T-helper 1 cell treated with Interleukin-12 subunit alpha and Interleukin-12 subunit beta and Interleukin-4 antibody, amounts not matched to agents 30 μg/mL and 1 μg/mL, for 36 hours (primary cell): ENCODE measurements around the gene KRTAP21-3.
"Not testable (repeated sequence)": the region's sequence is repeated elsewhere in the genome, so short reads cannot be mapped to it uniquely, and the experiment has no call there.

Experiments
- H3K27ac Mint-ChIP-seq: one replicate; pipeline ENCODE4 v1.8.0; 2021; ENCODE audit warnings: mild to moderate bottlenecking, mixed read lengths
- H3K27me3 Mint-ChIP-seq: one replicate; pipeline ENCODE4 v1.8.0; 2021; ENCODE audit warnings: low read depth, mixed read lengths
- H3K36me3 Mint-ChIP-seq: one replicate; pipeline ENCODE4 v1.8.0; 2021; ENCODE audit warnings: low read depth, mixed read lengths
- H3K4me1 Mint-ChIP-seq: one replicate; pipeline ENCODE4 v1.8.0; 2021; ENCODE audit warnings: low read depth, mixed read lengths
- H3K4me3 Mint-ChIP-seq: one replicate; pipeline ENCODE4 v1.8.0; 2021; ENCODE audit warnings: mild to moderate bottlenecking, moderate library complexity, mixed read lengths
- H3K9me3 Mint-ChIP-seq: one replicate; pipeline ENCODE4 v1.8.0; 2021; ENCODE audit warnings: mixed read lengths

The KRTAP21-3 gene

GRCh38 chr21:30718239-30718909, at the start of gene KRTAP21-3:
KRTAP21-3 (minus strand) TSS chr21:30718777; CDS start chr21:30718759, 18 bp downstream.
- Mint-ChIP-seq H3K36me3 (peaks cover 5% of the 10 kb centered on the region), H3K4me1 (peaks cover 13% of the 10 kb centered on the region), H3K27me3 (peaks cover 4% of the 10 kb centered on the region), H3K27ac (peak within 1 kb of the TSS; percentile 71), H3K4me3 (no peak within 1 kb of the TSS), H3K9me3 (peaks cover 8% of the 10 kb centered on the region)

- Mint-ChIP-seq H3K9me3 (no peaks in the 10 kb centered on the region), H3K4me1 (no peaks in the 10 kb centered on the region), H3K27me3 (no peaks in the 10 kb centered on the region), H3K36me3 (no peaks in the 10 kb centered on the region), H3K4me3 (no peak overlapping the region), H3K27ac (no peak overlapping the region)
These were observed 42.2 kb upstream of the KRTAP21-3 start for GRCh38 chr21:30760776-30761175.

- Mint-ChIP-seq H3K36me3 (no peaks in the 10 kb centered on the region), H3K4me1 (no peaks in the 10 kb centered on the region), H3K9me3 (no peaks in the 10 kb centered on the region), H3K4me3 (no peak overlapping the region), H3K27me3 (no peaks in the 10 kb centered on the region), H3K27ac (no peak overlapping the region)
These were observed 39.7 kb upstream of the KRTAP21-3 start for GRCh38 chr21:30758306-30758705.

GRCh38 chr21:30755328-30755727, 36.8 kb upstream of the KRTAP21-3 start, which contains the start of gene KRTAP21-1:
KRTAP21-1 (minus strand) TSS chr21:30755428; CDS start chr21:30755378, 50 bp downstream.
- not testable (repeated sequence) for H3K36me3 Mint-ChIP-seq, H3K27ac Mint-ChIP-seq, H3K4me3 Mint-ChIP-seq, H3K4me1 Mint-ChIP-seq, H3K27me3 Mint-ChIP-seq, H3K9me3 Mint-ChIP-seq

- Mint-ChIP-seq H3K4me3 (no peak within 1 kb of the TSS), H3K4me1 (no peaks in the 10 kb centered on the region), H3K36me3 (no peaks in the 10 kb centered on the region), H3K9me3 (no peaks in the 10 kb centered on the region), H3K27ac (no peak within 1 kb of the TSS), H3K27me3 (peaks cover 4% of the 10 kb centered on the region)
These were observed 28.6 kb upstream of the KRTAP21-3 start, which contains the start of gene KRTAP21-2 for GRCh38 chr21:30747159-30747558. KRTAP21-2 (minus strand) TSS chr21:30747259; CDS start chr21:30747202, 57 bp downstream.

- Mint-ChIP-seq H3K27ac (no peak overlapping the region), H3K4me3 (no peak overlapping the region), H3K36me3 (no peaks in the 10 kb centered on the region), H3K4me1 (no peaks in the 10 kb centered on the region), H3K9me3 (no peaks in the 10 kb centered on the region), H3K27me3 (peaks cover 3% of the 10 kb centered on the region)
These were observed 21.9 kb upstream of the KRTAP21-3 start for GRCh38 chr21:30740462-30740861.

GRCh38 chr21:30733026-30733425, 14.4 kb upstream of the KRTAP21-3 start:
- Mint-ChIP-seq H3K4me3 (no peak overlapping the region), H3K27ac (no peak overlapping the region), H3K36me3 (no peaks in the 10 kb centered on the region), H3K9me3 (peaks cover 14% of the 10 kb centered on the region), H3K27me3 (peaks cover 22% of the 10 kb centered on the region), H3K4me1 (no peaks in the 10 kb centered on the region)

GRCh38 chr21:30726726-30727125, 8.1 kb upstream of the KRTAP21-3 start:
- peaks cover 11% of the 10 kb centered on the region for H3K27me3 Mint-ChIP-seq
- H3K4me1 Mint-ChIP-seq, result no peaks in the 10 kb centered on the region
- no peak overlapping the region for H3K27ac Mint-ChIP-seq
- peaks cover 17% of the 10 kb centered on the region for H3K9me3 Mint-ChIP-seq
- H3K4me3 Mint-ChIP-seq, result no peak overlapping the region
- H3K36me3 Mint-ChIP-seq, result peaks cover 3% of the 10 kb centered on the region

- H3K27ac Mint-ChIP-seq, result peak overlapping the region; percentile 42
- peaks cover 4% of the 10 kb centered on the region for H3K9me3 Mint-ChIP-seq
- peaks cover 5% of the 10 kb centered on the region for H3K36me3 Mint-ChIP-seq
- H3K27me3 Mint-ChIP-seq, result peaks cover 4% of the 10 kb centered on the region
- no peak overlapping the region for H3K4me3 Mint-ChIP-seq
- peaks cover 13% of the 10 kb centered on the region for H3K4me1 Mint-ChIP-seq
These were observed 824 bp upstream of the KRTAP21-3 start for GRCh38 chr21:30719401-30719800.

GRCh38 chr21:30717105-30717504, 1.5 kb downstream of the KRTAP21-3 start:
- H3K4me1 Mint-ChIP-seq, result peaks cover 13% of the 10 kb centered on the region

GRCh38 chr21:30714946-30715345, 3.6 kb downstream of the KRTAP21-3 start:
- H3K9me3 Mint-ChIP-seq, result peaks cover 24% of the 10 kb centered on the region
- H3K4me1 Mint-ChIP-seq, result peaks cover 16% of the 10 kb centered on the region
- no peak overlapping the region for H3K4me3 Mint-ChIP-seq
- H3K36me3 Mint-ChIP-seq, result peaks cover 3% of the 10 kb centered on the region
- H3K27ac Mint-ChIP-seq, result no peak overlapping the region
- no peaks in the 10 kb centered on the region for H3K27me3 Mint-ChIP-seq

More at GRCh38 chr21:30717105-30717504, 1.5 kb downstream of the KRTAP21-3 start:
- Mint-ChIP-seq H3K27me3 (no peaks in the 10 kb centered on the region), H3K9me3 (peaks cover 14% of the 10 kb centered on the region), H3K4me3 (no peak overlapping the region), H3K36me3 (peaks cover 3% of the 10 kb centered on the region), H3K27ac (peak overlapping the region; percentile 71)

GRCh38 chr21:30714456-30714855, 4.1 kb downstream of the KRTAP21-3 start:
- no peak overlapping the region for H3K4me3 Mint-ChIP-seq
- no peak overlapping the region for H3K27ac Mint-ChIP-seq
- peaks cover 14% of the 10 kb centered on the region for H3K4me1 Mint-ChIP-seq

GRCh38 chr21:30713766-30714165, 4.8 kb downstream of the KRTAP21-3 start:
- no peak overlapping the region for H3K27ac Mint-ChIP-seq
- peaks cover 10% of the 10 kb centered on the region for H3K4me1 Mint-ChIP-seq
- H3K9me3 Mint-ChIP-seq, result peaks cover 26% of the 10 kb centered on the region
- no peaks in the 10 kb centered on the region for H3K27me3 Mint-ChIP-seq
- no peak overlapping the region for H3K4me3 Mint-ChIP-seq
- peaks cover 3% of the 10 kb centered on the region for H3K36me3 Mint-ChIP-seq

More at GRCh38 chr21:30714456-30714855, 4.1 kb downstream of the KRTAP21-3 start:
- peaks cover 3% of the 10 kb centered on the region for H3K36me3 Mint-ChIP-seq
- peaks cover 26% of the 10 kb centered on the region for H3K9me3 Mint-ChIP-seq
- H3K27me3 Mint-ChIP-seq, result no peaks in the 10 kb centered on the region

- Mint-ChIP-seq H3K36me3 (peaks cover 2% of the 10 kb centered on the region), H3K27ac (no peak overlapping the region), H3K9me3 (peaks cover 33% of the 10 kb centered on the region), H3K27me3 (no peaks in the 10 kb centered on the region), H3K4me3 (no peak overlapping the region), H3K4me1 (peaks cover 2% of the 10 kb centered on the region)
These were observed 8.1 kb downstream of the KRTAP21-3 start for GRCh38 chr21:30710499-30710898.

- peaks cover 2% of the 10 kb centered on the region for H3K4me1 Mint-ChIP-seq
- H3K36me3 Mint-ChIP-seq, result peaks cover 2% of the 10 kb centered on the region
- H3K4me3 Mint-ChIP-seq, result no peak overlapping the region
- H3K27me3 Mint-ChIP-seq, result no peaks in the 10 kb centered on the region
- H3K27ac Mint-ChIP-seq, result no peak overlapping the region
- H3K9me3 Mint-ChIP-seq, result peaks cover 20% of the 10 kb centered on the region
These were observed 11.2 kb downstream of the KRTAP21-3 start for GRCh38 chr21:30707409-30707808.
